Renal cortex interstitium (tissue), 11 donors: ENCODE results near the gene KIF25. TPM values are rescaled to one million over a fixed set of nuclear protein-coding genes. Genes with fewer than 3 reads are reported as not detected.

Experiments used
- DNase-seq, 11 donors: peaks; one replicate each; pipeline ENCODE4 v3.0.0-alpha.2; 2013; ENCODE audit warnings: low read depth in 9 of 11, low spot score in 4 of 11; ENCODE audit errors: extremely low read depth in 1 of 11
- polyA plus RNA-seq, 3 donors: library from polyadenylated mRNA; unstranded; fragments of 120-200 nt; gene quantifications; one replicate each; pipeline ENCODE4 v1.2.1, GENCODE V29; 2013; ENCODE audit not compliant: insufficient read length in 3 of 3

Gene KIF25
- polyA plus RNA-seq, 3 donors = 0.30 to 0.53 (median 0.44) TPM

- no peak for DNase-seq
Observed at GRCh38 chr6:168043193-168043847, 45.8 kb downstream of the KIF25 start.

- no peak for DNase-seq
Observed at GRCh38 chr6:168043848-168044415, 46.5 kb downstream of the KIF25 start.

- DNase-seq = no peak
Observed at GRCh38 chr6:168044521-168045130, 47.2 kb downstream of the KIF25 start.

- DNase-seq = no peak
Observed at GRCh38 chr6:168045141-168045691, 47.7 kb downstream of the KIF25 start.

GRCh38 chr6:168045706-168046620 is 48.5 kb downstream of the KIF25 start:
- no peak for DNase-seq

- no peak for DNase-seq
Observed at GRCh38 chr6:168046696-168047095, 49.2 kb downstream of the KIF25 start.

- no peak for DNase-seq
Observed at GRCh38 chr6:168047841-168048723, 50.6 kb downstream of the KIF25 start.

- no peak for DNase-seq
Observed at GRCh38 chr6:168048724-168049025, 51.2 kb downstream of the KIF25 start.

GRCh38 chr6:168049277-168049676 is 51.8 kb downstream of the KIF25 start:
- DNase-seq = no peak

GRCh38 chr6:168049706-168050224 is 52.3 kb downstream of the KIF25 start:
- DNase-seq = no peak

GRCh38 chr6:168050225-168050880 is 52.9 kb downstream of the KIF25 start:
- DNase-seq = no peak

GRCh38 chr6:168050881-168051586 is 53.6 kb downstream of the KIF25 start:
- DNase-seq = no peak

GRCh38 chr6:168051648-168052047 is 54.2 kb downstream of the KIF25 start:
- no peak for DNase-seq

- no peak for DNase-seq
Observed at GRCh38 chr6:168052291-168052891, 54.9 kb downstream of the KIF25 start.

- no peak for DNase-seq
Observed at GRCh38 chr6:168053086-168053956, 55.9 kb downstream of the KIF25 start.

- DNase-seq = no peak
Observed at GRCh38 chr6:168053957-168054471, 56.5 kb downstream of the KIF25 start.
